Fibroblast of skin of right biceps (primary cell): ENCODE data around the gene ZNF716.
"Not testable (repeated sequence)": the region's sequence is repeated elsewhere in the genome, so short reads cannot be mapped to it uniquely, and the experiment has no call there.

Source experiments
- DNase-seq: peaks from one replicate; pipeline ENCODE4 v3.0.0-alpha.2; 2013

The ZNF716 gene

GRCh38 chr7:57449904-57450303, at the start of gene ZNF716:
Gene ZNF716, plus strand, starts transcription at chr7:57450177. Its CDS starts 112 bp downstream, at chr7:57450289.
- no peak for DNase-seq

- DNase-seq = no peak
Measured at GRCh38 chr7:57400531-57401155, 49.3 kb upstream of the ZNF716 start.

DNA sequence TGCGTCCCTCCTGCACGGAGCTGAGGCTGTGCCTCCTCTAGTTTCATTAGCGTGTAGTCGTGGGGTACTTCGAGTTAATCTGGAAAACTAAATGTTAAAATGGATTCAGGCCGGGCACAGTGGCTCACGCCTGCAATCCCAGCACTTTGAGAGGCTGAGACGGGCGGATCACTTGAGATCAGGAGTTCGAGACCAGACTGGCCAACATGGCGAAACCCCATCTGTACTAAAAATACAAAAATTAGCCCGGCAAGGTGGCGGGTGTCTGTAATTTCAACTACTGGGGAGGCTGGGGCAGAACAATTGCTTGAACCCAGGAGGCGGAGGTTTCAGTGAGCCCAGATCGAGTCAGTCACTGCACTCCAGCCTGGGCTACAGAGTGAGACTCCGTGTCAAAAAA, 46.9 kb upstream of the ZNF716 start:
- DNase-seq = not testable (repeated sequence)

DNA sequence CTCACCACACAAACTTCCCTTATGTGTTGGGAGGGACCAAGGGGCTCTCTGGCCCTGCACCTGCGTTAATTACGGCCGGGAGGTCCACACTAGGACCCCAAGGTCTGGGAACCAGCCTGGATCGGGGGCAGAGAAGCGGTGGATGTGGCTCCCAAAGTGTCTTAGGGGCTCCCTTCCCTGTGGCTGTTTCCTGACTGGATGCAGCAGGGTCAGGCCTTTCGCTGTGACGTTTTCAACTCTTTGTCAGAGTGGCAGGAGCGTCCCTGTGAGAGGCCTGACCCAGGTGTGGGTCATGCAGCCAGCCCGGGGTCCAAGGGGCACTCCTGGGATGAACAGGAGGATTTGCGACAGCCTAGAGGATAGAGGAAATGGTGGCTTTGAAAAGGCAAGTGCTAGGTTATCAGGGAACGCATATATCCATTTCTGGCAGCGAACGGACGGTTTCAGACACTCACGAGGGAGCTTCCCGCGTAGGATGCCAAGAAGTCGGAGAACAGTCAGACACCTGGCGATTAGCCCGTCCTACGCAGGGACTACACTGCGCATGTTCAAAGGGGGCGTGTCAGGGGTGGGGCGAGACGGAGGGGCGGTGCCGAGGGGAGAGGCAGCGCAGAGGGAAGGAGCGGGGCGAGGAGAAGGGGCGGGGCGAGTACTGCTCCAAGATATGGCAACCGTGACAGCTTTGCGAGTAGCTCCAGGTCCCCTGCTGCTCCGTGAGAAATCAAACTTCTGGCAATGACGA, 46.2 kb upstream of the ZNF716 start:
- DNase-seq = no peak

GRCh38 chr7:57404343-57404966, 45.5 kb upstream of the ZNF716 start:
- DNase-seq = no peak

DNA sequence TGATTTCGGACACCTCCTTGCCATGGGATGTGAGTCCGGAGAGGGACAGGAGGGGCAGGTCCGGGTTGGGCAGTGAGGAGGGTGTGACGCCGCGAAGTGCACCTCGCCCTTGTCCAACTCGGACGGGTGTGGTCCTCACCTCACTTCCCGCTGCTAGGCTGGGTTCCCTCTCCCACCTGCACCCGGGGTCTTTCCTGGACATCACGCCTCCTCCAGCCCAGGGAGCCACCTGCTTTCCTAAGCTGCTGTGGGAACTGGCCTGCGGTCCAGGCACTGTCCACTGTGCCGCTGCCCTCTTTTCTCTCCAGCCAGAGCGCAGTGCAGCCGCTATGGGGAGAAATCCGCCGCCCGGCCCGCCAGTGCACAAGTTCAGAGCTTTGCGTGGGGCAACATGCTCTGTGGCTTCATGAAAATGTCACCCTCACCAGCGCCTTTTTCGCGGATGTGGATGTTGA, 45.0 kb upstream of the ZNF716 start:
- DNase-seq = no peak

GRCh38 chr7:57407125-57407524, 42.9 kb upstream of the ZNF716 start:
- DNase-seq = no peak

GRCh38 chr7:57412168-57412567, 37.8 kb upstream of the ZNF716 start:
- no peak for DNase-seq

DNA sequence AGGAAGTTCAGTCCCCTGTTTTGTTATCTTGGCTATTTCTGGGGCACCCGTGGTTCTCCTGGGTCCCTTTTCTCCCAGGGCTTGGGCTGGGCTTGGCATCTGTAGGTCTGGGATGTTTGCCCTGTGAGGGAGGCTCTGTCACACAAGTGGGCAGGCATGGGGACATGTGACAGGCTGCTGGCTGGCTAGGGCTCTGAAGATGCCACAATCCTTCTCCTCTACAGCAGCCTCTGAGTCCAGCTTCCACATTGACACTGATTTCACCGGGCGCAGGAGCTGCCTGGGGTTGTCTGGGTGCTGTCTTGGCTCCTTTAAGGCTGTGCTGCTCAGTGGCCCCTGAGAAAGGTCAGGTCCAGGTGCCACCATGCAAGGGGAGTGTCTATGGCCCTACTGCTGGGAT, 37.4 kb upstream of the ZNF716 start:
- no peak for DNase-seq

- DNase-seq = no peak
Measured at GRCh38 chr7:57413529-57414398, 36.2 kb upstream of the ZNF716 start.

DNA sequence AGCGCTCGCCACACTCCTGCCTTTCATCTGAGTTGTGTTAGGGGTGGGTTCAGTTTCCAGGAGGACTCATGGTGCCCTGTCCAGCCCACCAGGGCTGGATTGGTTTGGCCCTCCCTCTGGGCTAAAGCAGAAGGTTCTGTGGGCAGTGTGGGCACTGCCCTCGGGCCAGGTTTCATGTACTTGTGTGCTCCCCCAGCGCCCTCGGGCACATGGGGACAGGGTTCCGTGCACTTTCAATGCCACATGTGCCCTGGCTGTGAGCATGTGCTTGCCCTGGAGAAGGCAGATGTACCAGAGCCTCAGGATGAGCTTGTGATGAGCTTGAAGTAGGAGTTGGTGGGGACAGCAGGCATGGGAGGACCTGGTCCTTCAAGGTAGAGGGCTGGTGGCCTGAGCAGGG, 35.6 kb upstream of the ZNF716 start:
- no peak for DNase-seq

GRCh38 chr7:57414852-57415251, 35.1 kb upstream of the ZNF716 start:
- no peak for DNase-seq

DNA sequence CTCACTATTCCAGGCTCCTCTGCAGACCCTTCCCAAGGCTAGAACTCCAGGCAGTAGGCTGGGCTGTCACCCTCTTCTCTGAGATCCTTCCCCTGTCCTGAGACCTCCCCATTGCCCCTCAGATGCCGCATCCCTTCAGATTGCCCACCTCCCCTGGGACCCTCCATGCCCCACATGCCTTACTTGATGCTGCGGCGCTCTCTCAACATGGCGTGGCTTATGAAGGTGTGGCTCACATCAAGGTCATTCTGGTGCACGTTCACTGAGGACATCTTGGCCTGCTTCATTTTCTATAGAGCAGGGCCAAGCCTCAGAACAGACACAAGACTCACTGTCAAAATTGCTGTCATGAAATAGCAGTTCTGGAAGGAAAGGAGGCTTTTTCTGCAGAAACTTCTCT, 34.7 kb upstream of the ZNF716 start:
- no peak for DNase-seq

DNA sequence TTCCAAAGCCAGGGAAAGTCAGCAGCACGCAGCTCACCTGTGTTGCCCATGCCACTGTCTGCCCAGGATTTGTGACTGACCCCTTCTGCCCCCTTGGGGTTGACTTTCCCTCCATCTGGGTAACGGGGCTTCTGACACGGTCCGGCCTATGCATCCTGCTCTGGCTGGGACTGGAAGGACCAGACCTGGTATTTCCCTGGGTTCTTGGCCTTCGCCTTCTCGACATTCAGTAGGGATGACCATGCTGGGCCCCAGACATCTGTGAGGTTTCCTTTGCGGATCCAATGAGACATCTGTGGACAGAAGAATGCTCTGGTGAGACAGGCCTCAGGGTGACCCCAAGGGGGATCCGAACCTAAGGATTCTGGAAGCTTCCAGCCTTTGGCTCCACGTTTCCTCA, 34.2 kb upstream of the ZNF716 start:
- no peak for DNase-seq

DNA sequence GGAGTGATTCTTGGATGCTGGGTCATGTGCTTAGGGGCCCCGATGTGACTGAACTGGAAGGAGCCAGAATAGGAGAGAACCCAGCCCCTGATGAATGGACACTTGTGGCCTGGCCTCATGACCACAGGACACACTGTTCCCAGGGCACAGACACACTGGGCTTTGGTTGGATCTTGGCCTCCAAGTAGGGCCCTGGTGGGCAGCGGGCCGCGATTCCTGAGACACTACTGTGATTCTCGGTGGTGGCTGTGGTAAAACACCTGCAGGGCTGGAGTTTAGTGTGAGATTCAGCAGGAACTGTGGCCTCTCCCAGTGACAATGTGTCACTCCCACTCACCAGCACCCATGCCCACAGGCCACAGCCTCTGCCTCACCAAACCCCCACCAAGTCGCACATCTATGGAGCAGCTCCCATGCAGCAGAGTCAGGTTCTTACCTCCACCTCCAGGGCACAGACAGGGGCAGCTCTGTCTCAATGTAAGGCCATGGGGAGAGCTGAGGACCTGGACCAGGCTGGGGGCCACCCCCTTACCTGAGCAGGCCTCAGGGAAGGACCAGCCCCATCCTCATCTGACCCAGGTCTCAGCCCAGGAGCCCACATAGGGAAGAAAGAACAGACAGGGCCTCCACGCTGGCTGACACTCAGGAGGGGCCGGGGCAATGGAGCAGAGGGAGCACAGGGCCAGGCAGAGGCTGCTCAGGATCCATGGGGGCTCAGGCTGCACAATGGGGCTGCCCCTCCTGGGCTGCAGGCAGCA, 33.2 kb upstream of the ZNF716 start:
- DNase-seq = no peak

GRCh38 chr7:57417736-57418135, 32.2 kb upstream of the ZNF716 start:
- DNase-seq = no peak

DNA sequence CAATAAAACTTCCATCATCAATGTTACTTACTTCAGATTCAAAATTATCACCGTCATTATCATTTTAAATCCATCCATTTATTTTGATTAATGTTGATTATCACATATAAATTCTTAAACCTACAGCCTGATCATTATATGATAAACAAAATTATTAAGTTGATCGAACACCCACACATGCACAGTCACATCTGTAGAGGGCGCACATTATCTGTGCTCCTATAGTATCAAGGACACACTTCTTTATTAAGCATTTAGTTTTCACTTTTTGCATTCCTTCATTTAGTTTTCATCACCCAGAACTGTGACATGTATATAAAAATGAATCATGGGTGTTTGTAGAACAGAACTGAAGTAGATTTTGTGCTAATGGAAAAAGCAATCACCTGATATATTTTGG, 26.2 kb upstream of the ZNF716 start:
- DNase-seq = no peak

DNA sequence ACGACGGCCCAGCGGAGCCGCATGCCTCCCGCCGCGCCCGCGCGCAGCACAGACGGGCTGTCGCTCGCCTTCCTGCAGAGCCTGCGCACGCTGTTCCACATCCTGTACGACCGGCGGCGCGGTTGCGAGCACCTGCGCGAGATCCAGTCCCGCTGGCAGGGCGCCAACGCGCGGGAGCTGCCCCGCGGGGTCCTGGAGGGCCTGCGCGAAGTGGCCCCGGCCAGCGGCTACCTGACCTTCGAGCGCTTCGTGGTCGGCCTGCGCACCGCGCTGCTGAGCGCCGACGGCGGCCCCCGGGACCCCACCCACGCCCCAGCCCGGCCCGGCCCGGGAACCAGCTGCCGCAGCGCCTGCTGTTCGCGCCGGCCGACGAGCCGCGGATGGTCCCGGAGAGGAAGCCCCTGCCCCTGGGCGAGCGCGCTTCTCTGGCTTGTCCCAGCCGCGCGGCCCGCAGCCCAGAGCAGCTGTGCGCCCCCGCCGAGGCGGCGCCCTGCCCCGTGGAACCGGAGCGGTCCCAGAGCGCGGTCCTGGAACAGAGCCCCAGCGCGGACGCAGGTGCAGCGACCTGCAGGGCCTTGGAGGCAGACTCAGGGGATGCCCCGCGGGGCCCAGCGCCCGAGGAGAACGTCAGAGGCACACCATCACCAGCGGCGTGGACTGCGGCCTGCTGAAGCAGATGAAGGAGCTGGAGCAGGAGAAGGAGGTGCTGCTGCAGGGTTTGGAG, 25.3 kb upstream of the ZNF716 start:
- DNase-seq = no peak

DNA sequence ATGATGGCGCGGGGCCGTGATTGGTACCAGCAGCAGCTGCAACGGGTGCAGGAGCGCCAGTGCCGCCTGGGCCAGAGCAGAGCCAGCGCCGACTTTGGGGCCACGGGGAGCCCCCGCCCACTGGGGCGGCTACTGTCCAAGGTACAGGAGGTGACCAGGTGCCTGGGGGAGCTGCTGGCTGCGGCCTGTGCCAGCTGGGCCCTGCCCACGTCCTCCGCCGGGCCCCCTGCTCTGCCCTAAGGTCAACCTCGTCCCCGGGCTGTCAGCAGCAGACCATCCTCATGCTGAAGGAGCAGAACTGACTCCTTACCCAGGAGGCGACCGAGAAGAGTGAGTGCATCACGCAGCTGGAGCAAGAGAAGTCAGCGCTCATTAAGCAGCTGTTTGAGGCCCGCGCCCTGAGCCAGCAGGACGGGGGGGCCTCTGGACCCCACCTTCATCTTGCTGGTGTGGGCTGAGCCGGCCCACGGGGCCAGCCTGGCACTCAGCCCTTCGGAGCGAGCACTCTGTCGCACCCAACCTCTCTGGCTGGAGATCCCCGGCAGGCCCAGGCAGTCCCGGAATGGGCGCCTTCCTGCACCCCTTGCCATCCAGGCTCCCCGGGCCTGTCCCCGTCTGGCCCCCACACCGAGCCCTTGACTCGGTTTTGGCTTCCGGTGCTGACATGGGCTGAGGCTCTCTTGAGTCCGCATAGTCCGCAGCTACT, 24.6 kb upstream of the ZNF716 start:
- no peak for DNase-seq

DNA sequence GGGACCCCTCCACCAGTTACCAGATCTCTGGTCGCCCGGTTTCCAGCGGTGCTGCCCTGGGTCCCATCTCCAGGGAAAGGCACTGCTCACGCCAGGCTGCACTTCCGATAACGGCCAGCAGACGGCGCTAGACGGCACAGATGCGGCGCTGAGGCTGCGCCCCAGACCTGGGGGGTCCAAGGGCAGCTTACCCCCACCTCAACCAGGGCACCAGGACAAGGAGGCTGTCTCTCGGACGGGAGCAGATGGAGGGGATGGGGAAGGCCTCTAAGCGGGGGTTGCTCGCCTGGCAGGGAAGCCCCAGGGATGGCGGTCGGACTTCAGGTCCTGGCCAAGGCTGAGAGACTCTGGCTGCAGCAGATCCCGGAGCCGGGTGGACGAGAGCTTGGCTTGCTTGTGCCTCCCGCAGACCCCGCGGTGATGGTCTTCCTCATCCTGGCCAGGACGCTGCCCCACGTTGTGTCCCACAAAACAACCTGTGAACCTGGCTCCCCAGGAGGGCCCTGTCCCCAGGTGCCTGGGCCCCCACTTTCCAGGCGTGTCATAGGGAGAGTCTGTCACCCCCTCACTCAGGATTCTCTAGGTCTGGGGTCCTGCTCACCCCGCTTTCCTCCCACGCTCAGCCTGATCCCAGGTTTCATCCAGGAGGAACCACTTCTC, 23.9 kb upstream of the ZNF716 start:
- no peak for DNase-seq

DNA sequence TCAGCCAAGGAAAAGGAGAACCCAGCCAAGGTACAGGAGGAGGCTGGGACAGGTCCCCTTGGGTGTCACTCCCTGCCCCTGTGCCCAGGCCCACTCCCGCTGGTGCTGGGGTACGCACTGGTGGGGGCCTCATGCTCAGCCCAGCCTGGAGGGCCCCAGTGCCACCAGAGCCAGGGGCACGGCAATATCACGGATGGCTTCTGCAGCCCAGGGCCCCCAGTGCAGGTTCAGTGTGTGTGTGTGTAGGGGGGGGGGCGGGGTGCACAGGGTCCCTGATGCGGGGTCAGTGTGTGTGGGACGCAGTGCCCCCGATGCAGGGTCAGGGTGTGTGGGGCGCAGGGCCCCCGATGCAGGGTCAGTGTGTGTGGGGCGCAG, 23.4 kb upstream of the ZNF716 start:
- DNase-seq = no peak
